Uterus (tissue), 2 donors: ENCODE data around the gene LGR6.

Experiments used
- POLR2A ChIP-seq, 2 donors: fragments of 450-650 bp; IDR thresholded peaks; one replicate each; pipeline ENCODE4 v1.6.1; 2016; ENCODE audit warnings: antibody characterized with exemption in 2 of 2, mild to moderate bottlenecking in 1 of 2, moderate library complexity in 1 of 2
- TF ChIP-seq, protein P1 (sequence below), 4 experiments: fragments of 200-600 bp in 2 of 4; fragments of 450-650 bp in 2 of 4; sonication (generic) in 2 of 4; IDR thresholded peaks; one replicate each; pipeline ENCODE4 v1.5.1; 2016 to 2019; ENCODE audit warnings: antibody characterized with exemption in 4 of 4, mild to moderate bottlenecking in 2 of 4, moderate library complexity in 1 of 4

GRCh38 chr1:202329891-202330290 is 136.3 kb downstream of the LGR6 start:
- TF ChIP-seq, protein P1, sequence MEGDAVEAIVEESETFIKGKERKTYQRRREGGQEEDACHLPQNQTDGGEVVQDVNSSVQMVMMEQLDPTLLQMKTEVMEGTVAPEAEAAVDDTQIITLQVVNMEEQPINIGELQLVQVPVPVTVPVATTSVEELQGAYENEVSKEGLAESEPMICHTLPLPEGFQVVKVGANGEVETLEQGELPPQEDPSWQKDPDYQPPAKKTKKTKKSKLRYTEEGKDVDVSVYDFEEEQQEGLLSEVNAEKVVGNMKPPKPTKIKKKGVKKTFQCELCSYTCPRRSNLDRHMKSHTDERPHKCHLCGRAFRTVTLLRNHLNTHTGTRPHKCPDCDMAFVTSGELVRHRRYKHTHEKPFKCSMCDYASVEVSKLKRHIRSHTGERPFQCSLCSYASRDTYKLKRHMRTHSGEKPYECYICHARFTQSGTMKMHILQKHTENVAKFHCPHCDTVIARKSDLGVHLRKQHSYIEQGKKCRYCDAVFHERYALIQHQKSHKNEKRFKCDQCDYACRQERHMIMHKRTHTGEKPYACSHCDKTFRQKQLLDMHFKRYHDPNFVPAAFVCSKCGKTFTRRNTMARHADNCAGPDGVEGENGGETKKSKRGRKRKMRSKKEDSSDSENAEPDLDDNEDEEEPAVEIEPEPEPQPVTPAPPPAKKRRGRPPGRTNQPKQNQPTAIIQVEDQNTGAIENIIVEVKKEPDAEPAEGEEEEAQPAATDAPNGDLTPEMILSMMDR (IDR thresholded peaks at IDR 0.05): no peak
- TF ChIP-seq POLR2A (IDR thresholded peaks at IDR 0.05): no peak
